Head of caudate nucleus (tissue), 42 donors: ENCODE measurements around the gene SPTSSB.
A peak's percentile ranks its signal among the peaks of the same experiment; 100 is the strongest.

Experiments
- DNase-seq, 42 donors: peaks; one replicate each; pipeline versions ENCODE4 v3.0.0 to v3.0.0-alpha.2; 2020 to 2021; ENCODE audit warnings: mixed read lengths in 7 of 42
- intact Hi-C: fragments of 100-400 bp; cut with DNase I; formaldehyde crosslinking; loops from one replicate; pipeline ENCODE4 v1.15.0; 2022

SPTSSB gene

GRCh38 chr3:161345023-161345422 is 26.3 kb downstream of the SPTSSB start:
- DNase-seq = no peak
- intact Hi-C loops = no loop called here

- intact Hi-C loops = no loop called here
- DNase-seq = no peak
Measured at GRCh38 chr3:161343986-161344385, 27.3 kb downstream of the SPTSSB start.

- DNase-seq = no peak
- intact Hi-C loops = no loop called here
Measured at GRCh38 chr3:161343540-161343939, 27.8 kb downstream of the SPTSSB start.

- intact Hi-C loops = no loop called here
- no peak for DNase-seq
Measured at GRCh38 chr3:161342629-161343028, 28.7 kb downstream of the SPTSSB start.

GRCh38 chr3:161339517-161340500 is 31.5 kb downstream of the SPTSSB start:
- DNase-seq = no peak
- intact Hi-C loops = no loop called here

- intact Hi-C loops = no loop called here
- no peak for DNase-seq
Measured at GRCh38 chr3:161337311-161337710, 34.0 kb downstream of the SPTSSB start.

- intact Hi-C loops = no loop called here
Measured at GRCh38 chr3:161336661-161337060, 34.7 kb downstream of the SPTSSB start.

GRCh38 chr3:161333696-161334095 is 37.6 kb downstream of the SPTSSB start:
- intact Hi-C loops = no loop called here
- peak in 2 of 42 donors; percentile 3 to 25 for DNase-seq

More at GRCh38 chr3:161336661-161337060, 34.7 kb downstream of the SPTSSB start:
- no peak for DNase-seq

GRCh38 chr3:161332792-161333191 is 38.5 kb downstream of the SPTSSB start:
- no peak for DNase-seq
- intact Hi-C loops = no loop called here

GRCh38 chr3:161325059-161325458 is 46.3 kb downstream of the SPTSSB start:
- intact Hi-C loops = no loop called here
- no peak for DNase-seq

GRCh38 chr3:161323926-161324621 is 47.2 kb downstream of the SPTSSB start:
- intact Hi-C loops = no loop called here
- DNase-seq = no peak

- no peak for DNase-seq
- intact Hi-C loops = no loop called here
Measured at GRCh38 chr3:161322781-161323568, 48.3 kb downstream of the SPTSSB start.

GRCh38 chr3:161320837-161321236 is 50.5 kb downstream of the SPTSSB start:
- no peak for DNase-seq
- intact Hi-C loops = no loop called here

- no peak for DNase-seq
- intact Hi-C loops = no loop called here
Measured at GRCh38 chr3:161319867-161320266, 51.5 kb downstream of the SPTSSB start.

- intact Hi-C loops = no loop called here
Measured at GRCh38 chr3:161317077-161317476, 54.2 kb downstream of the SPTSSB start.

GRCh38 chr3:161316006-161316689 is 55.2 kb downstream of the SPTSSB start:
- intact Hi-C loops = no loop called here
- DNase-seq = no peak

More at GRCh38 chr3:161317077-161317476, 54.2 kb downstream of the SPTSSB start:
- DNase-seq = no peak

GRCh38 chr3:161314836-161315395 is 56.4 kb downstream of the SPTSSB start:
- intact Hi-C loops = no loop called here
- DNase-seq = no peak

- no peak for DNase-seq
Measured at GRCh38 chr3:161310649-161311423, 60.5 kb downstream of the SPTSSB start.

More at GRCh38 chr3:161310649-161311423, 60.5 kb downstream of the SPTSSB start:
- intact Hi-C loops = no loop called here
